HCT116 (cell line): ENCODE measurements around the gene P4HA2. TPM values are rescaled to one million over a fixed set of nuclear protein-coding genes. Genes with fewer than 3 reads are reported as not detected.
A peak's percentile ranks its signal among the peaks of the same experiment; 100 is the strongest.

Source experiments
- ATAC-seq: fragments of 200-7000 bp; cut with Tn5 transposase; 2 replicates; pipeline ENCODE4 v1.9.1; 2020; ENCODE audit warnings: mild to moderate bottlenecking, moderate library complexity
- BruUV-seq: library from RNA; stranded (reverse); fragments of 400-500 nt; replicated peaks from 2 replicates; lab custom pipeline; 2021; lab: Mats Ljungman, UMichigan
- CTCF ChIA-PET: fragments of 300-600 bp; sonication (Branson Sonifier 250); formaldehyde crosslinking; loops from one replicate; lab custom pipeline; 2021; ENCODE audit warnings: antibody characterized with exemption; lab: Charles Lee
- POLR2A ChIA-PET: fragments of 300-600, 350-600 bp; sonication (Branson Sonifier 250); formaldehyde crosslinking; loops from one replicate; lab custom pipeline; 2021; ENCODE audit warnings: antibody characterized with exemption; lab: Charles Lee
- RAD21 ChIA-PET, 2 experiments: fragments of 300-600 bp; sonication (Branson Sonifier 250); formaldehyde crosslinking; loops; one replicate each; lab custom pipeline; 2023; ENCODE audit warnings: low total read pairs in 2 of 2; ENCODE audit not compliant: uncharacterized antibody in 2 of 2, unreplicated experiment in 2 of 2, low non-redundant PET in 1 of 2; lab: Charles Lee
- DNase-seq: peaks from one replicate; pipeline ENCODE4 v3.0.0-alpha.2; 2010; ENCODE audit warnings: low read depth, low spot score
- H2AFZ ChIP-seq: fragments of 200-600 bp; shearing (Covaris generic), sonication (generic); 2 replicates; pipeline ENCODE4 v1.6.1; 2017; ENCODE audit warnings: low read depth, mixed run types, mixed read lengths, antibody characterized with exemption, low read length; ENCODE audit not compliant: poor library complexity, severe bottlenecking
- H3K27ac ChIP-seq: 2 replicates; pipeline ENCODE4 v1.5.1; 2012; ENCODE audit warnings: low read depth, low read length
- H3K27me3 ChIP-seq: fragments of 200-600 bp; sonication (generic); 2 replicates; pipeline ENCODE4 v1.6.1; 2016; ENCODE audit warnings: mixed run types, low read length, mixed read lengths; ENCODE audit not compliant: insufficient read depth
- H3K36me3 ChIP-seq, 2 experiments: fragments of 200-500 bp in 1 of 2; fragments of 200-600 bp in 1 of 2; sonication (Bioruptor generic) in 1 of 2; sonication (generic) in 1 of 2; 2 replicates each; pipeline versions ENCODE4 v1.5.1 to v1.6.1; 2014 to 2016; ENCODE audit warnings: low read length in 2 of 2, inconsistent platforms in 1 of 2, mixed read lengths in 1 of 2, mixed run types in 1 of 2; ENCODE audit not compliant: insufficient read depth in 2 of 2, control insufficient read depth in 1 of 2
- H3K4me1 ChIP-seq, 2 experiments: fragments of 200-600 bp in 1 of 2; sonication (generic) in 1 of 2; 2 replicates each; pipeline versions ENCODE4 v1.5.1 to v1.6.1; 2012 to 2017; ENCODE audit warnings: low read length in 2 of 2, inconsistent platforms in 1 of 2, mild to moderate bottlenecking in 1 of 2, mixed read lengths in 1 of 2, mixed run types in 1 of 2, moderate library complexity in 1 of 2; ENCODE audit not compliant: insufficient read depth in 2 of 2, control insufficient read depth in 1 of 2
- H3K4me2 ChIP-seq: fragments of 200-600 bp; sonication (generic); 2 replicates; pipeline ENCODE4 v1.6.1; 2017; ENCODE audit warnings: mixed run types, low read length, mixed read lengths
- H3K4me3 ChIP-seq, 2 experiments: fragments of 200-600 bp in 1 of 2; sonication (generic) in 1 of 2; replicated peaks in 1 of 2; 2 replicates each; pipeline ENCODE4 v1.5.1; 2011 to 2016; ENCODE audit warnings: low read length in 2 of 2, control low read depth in 1 of 2, low read depth in 1 of 2, mild to moderate bottlenecking in 1 of 2, mixed read lengths in 1 of 2, mixed run types in 1 of 2
- H3K79me2 ChIP-seq: fragments of 200-600 bp; sonication (generic); 2 replicates; pipeline ENCODE4 v1.6.1; 2017; ENCODE audit warnings: mild to moderate bottlenecking, mixed run types, low read length, moderate library complexity, mixed read lengths; ENCODE audit not compliant: insufficient read depth
- H3K9ac ChIP-seq: fragments of 200-600 bp; sonication (generic); 2 replicates; pipeline ENCODE4 v1.6.1; 2016; ENCODE audit warnings: low read length, mixed read lengths
- H3K9me2 ChIP-seq: fragments of 200-600 bp; sonication (generic), shearing (Covaris generic); 2 replicates; pipeline ENCODE4 v1.6.1; 2017; ENCODE audit warnings: mixed run types, mild to moderate bottlenecking, moderate library complexity; ENCODE audit not compliant: insufficient read depth
- H3K9me3 ChIP-seq, 2 experiments: fragments of 200-500 bp in 1 of 2; fragments of 200-600 bp in 1 of 2; sonication (Bioruptor generic) in 1 of 2; sonication (generic) in 1 of 2; 2 replicates each; pipeline ENCODE4 v1.6.1; 2014 to 2017; ENCODE audit warnings: low read length in 2 of 2, mixed read lengths in 2 of 2, inconsistent platforms in 1 of 2, low read depth in 1 of 2, mild to moderate bottlenecking in 1 of 2, mixed run types in 1 of 2, moderate library complexity in 1 of 2; ENCODE audit not compliant: control insufficient read depth in 1 of 2, insufficient read depth in 1 of 2
- H4K20me1 ChIP-seq: fragments of 200-600 bp; sonication (generic), shearing (Covaris generic); 2 replicates; pipeline ENCODE4 v1.6.1; 2017; ENCODE audit warnings: mixed run types, mild to moderate bottlenecking, moderate library complexity; ENCODE audit not compliant: insufficient read depth
- ELF1 ChIP-seq: IDR thresholded peaks from 2 replicates; pipeline ENCODE4 v1.6.1; 2012; ENCODE audit warnings: low read depth, borderline replicate concordance
- EZH2 ChIP-seq: fragments of 200-600 bp; sonication (generic); IDR thresholded peaks from 2 replicates; pipeline ENCODE4 v1.6.1; 2017; ENCODE audit warnings: antibody characterized with exemption, mixed run types
- POLR2A ChIP-seq: IDR thresholded peaks from 2 replicates; pipeline ENCODE4 v1.7.0; 2011; ENCODE audit warnings: borderline replicate concordance; ENCODE audit not compliant: insufficient read depth, insufficient read length; ENCODE audit errors: extremely low read depth
- POLR2AphosphoS5 ChIP-seq: IDR thresholded peaks from 2 replicates; pipeline ENCODE4 v1.6.1; 2011; ENCODE audit warnings: mild to moderate bottlenecking, low read depth, low read length, moderate library complexity
- SIN3A ChIP-seq: IDR thresholded peaks from 2 replicates; pipeline ENCODE4 v1.6.1; 2012; ENCODE audit warnings: low read depth
- SP1 ChIP-seq: IDR thresholded peaks from 2 replicates; pipeline ENCODE4 v1.6.1; 2012; ENCODE audit warnings: low read depth
- SRF ChIP-seq: IDR thresholded peaks from 2 replicates; pipeline ENCODE4 v1.6.1; 2012; ENCODE audit warnings: low read depth
- ZNF274 ChIP-seq: fragments of 200-500 bp; sonication (Bioruptor generic); IDR thresholded peaks from 2 replicates; pipeline ENCODE4 v1.6.1; 2014; ENCODE audit warnings: mild to moderate bottlenecking, low read depth, low read length, inconsistent platforms
- intact Hi-C: fragments of 100-400 bp; cut with micrococcal nuclease; formaldehyde crosslinking; loops from 2 replicates; pipeline ENCODE4 v1.10.0; 2022
- total RNA-seq: library from RNA; stranded (reverse); gene quantifications from one replicate; pipeline ENCODE4 v1.2.1, GENCODE V29; 2021; ENCODE audit not compliant: unreplicated experiment
- TF ChIP-seq, protein P1 (sequence below): IDR thresholded peaks from 2 replicates; pipeline ENCODE4 v1.6.1; 2011; ENCODE audit warnings: mild to moderate bottlenecking, low read length, moderate library complexity; ENCODE audit not compliant: insufficient replicate concordance; ENCODE audit errors: extremely low read depth
- TF ChIP-seq, protein P2 (sequence below): IDR thresholded peaks from 2 replicates; pipeline ENCODE4 v1.6.1; 2012; ENCODE audit warnings: low read depth

Gene P4HA2
- total RNA-seq, 1 experiment from 2014 or later, result 29.0 TPM

DNA sequence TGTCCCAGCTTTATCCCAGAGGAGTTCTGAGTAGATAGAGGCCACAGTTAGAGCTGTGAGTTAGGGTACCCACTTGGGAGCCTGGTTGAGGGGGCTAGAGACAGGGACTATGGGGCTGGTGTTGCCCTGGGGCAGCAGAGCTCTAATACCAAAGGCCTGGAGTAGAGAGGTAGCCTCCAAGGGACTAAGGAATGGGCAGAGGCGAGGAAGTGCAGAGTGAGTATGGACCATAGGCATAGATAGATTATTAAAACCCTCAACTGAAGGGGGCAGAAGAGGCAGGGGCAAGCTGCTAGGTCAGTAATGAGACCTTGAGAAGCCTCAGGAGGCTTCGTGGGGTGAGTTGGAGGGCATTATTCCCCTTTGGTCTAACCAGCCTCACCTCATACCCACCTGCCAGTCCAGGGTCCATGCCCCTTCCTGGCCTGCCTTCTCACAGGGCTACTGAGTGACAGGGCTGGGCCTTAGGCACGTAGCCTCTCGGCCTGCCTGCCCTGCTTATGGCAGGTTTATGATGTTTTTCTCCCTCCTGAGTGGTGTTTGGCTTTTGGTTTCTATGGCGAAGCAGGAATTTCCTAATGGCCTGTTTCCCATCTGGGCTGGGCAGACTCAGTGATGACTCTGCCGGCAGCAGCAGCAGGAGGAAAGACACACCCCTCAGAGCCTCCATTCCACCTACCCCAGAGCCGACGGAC is 37.8 kb upstream of the P4HA2 start:
- intact Hi-C loops, result no loop called here
- RAD21 ChIA-PET, result no interaction called here
- CTCF ChIA-PET, result no interaction called here
- no peak for DNase-seq
- no peaks in the 10 kb centered on the region for H3K79me2 ChIP-seq
- H3K27me3 ChIP-seq, result no peaks in the 10 kb centered on the region
- no peak overlapping the region for H2AFZ ChIP-seq
- H3K4me2 ChIP-seq, result 0 out of 2 replicates have a peak overlapping the region, but pooled peaks have one; percentile 1
- POLR2A ChIA-PET, result no interaction called here
- no peaks in the 10 kb centered on the region for H3K9me2 ChIP-seq
- H3K27ac ChIP-seq, result no peak overlapping the region
- ATAC-seq, result peak; percentile 21; the same call in 1 of the 2 replicates
- no peak overlapping the region for H3K9ac ChIP-seq
- no peaks in the 10 kb centered on the region for H3K9me3 ChIP-seq
- H3K36me3 ChIP-seq, result no peaks in the 10 kb centered on the region
- no peaks in the 10 kb centered on the region for H4K20me1 ChIP-seq
- peaks cover 14 to 53% of the 10 kb centered on the region in 2 experiments for H3K4me1 ChIP-seq
- H3K4me3 ChIP-seq, result no peak overlapping the region
- no peak for TF ChIP-seq POLR2AphosphoS5
- TF ChIP-seq SRF, result no peak
- no peak for TF ChIP-seq SIN3A
- TF ChIP-seq, protein P1, sequence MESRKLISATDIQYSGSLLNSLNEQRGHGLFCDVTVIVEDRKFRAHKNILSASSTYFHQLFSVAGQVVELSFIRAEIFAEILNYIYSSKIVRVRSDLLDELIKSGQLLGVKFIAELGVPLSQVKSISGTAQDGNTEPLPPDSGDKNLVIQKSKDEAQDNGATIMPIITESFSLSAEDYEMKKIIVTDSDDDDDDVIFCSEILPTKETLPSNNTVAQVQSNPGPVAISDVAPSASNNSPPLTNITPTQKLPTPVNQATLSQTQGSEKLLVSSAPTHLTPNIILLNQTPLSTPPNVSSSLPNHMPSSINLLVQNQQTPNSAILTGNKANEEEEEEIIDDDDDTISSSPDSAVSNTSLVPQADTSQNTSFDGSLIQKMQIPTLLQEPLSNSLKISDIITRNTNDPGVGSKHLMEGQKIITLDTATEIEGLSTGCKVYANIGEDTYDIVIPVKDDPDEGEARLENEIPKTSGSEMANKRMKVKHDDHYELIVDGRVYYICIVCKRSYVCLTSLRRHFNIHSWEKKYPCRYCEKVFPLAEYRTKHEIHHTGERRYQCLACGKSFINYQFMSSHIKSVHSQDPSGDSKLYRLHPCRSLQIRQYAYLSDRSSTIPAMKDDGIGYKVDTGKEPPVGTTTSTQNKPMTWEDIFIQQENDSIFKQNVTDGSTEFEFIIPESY, result no peak
- no peak for TF ChIP-seq ELF1
- no peak for TF ChIP-seq EZH2
- no peak for TF ChIP-seq POLR2A
- TF ChIP-seq, protein P2, sequence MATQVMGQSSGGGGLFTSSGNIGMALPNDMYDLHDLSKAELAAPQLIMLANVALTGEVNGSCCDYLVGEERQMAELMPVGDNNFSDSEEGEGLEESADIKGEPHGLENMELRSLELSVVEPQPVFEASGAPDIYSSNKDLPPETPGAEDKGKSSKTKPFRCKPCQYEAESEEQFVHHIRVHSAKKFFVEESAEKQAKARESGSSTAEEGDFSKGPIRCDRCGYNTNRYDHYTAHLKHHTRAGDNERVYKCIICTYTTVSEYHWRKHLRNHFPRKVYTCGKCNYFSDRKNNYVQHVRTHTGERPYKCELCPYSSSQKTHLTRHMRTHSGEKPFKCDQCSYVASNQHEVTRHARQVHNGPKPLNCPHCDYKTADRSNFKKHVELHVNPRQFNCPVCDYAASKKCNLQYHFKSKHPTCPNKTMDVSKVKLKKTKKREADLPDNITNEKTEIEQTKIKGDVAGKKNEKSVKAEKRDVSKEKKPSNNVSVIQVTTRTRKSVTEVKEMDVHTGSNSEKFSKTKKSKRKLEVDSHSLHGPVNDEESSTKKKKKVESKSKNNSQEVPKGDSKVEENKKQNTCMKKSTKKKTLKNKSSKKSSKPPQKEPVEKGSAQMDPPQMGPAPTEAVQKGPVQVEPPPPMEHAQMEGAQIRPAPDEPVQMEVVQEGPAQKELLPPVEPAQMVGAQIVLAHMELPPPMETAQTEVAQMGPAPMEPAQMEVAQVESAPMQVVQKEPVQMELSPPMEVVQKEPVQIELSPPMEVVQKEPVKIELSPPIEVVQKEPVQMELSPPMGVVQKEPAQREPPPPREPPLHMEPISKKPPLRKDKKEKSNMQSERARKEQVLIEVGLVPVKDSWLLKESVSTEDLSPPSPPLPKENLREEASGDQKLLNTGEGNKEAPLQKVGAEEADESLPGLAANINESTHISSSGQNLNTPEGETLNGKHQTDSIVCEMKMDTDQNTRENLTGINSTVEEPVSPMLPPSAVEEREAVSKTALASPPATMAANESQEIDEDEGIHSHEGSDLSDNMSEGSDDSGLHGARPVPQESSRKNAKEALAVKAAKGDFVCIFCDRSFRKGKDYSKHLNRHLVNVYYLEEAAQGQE, result no peak
- no peak for TF ChIP-seq SP1
- TF ChIP-seq ZNF274, result no peak
- TF ChIP-seq, all 23 proteins: peak for 0
- BruUV-seq, result no TSS peak
